VCaP (cell line): Measurements from ENCODE around the gene VPS26C.

Experiments
- H3K27ac ChIP-seq: fragments of 450-650 bp; 2 replicates; pipeline ENCODE4 v1.5.1; 2017
- TF ChIP-seq, protein P1 (sequence below): fragments of 450-650 bp; conservative IDR thresholded peaks from 2 replicates; pipeline ENCODE4 v1.5.1; 2017; ENCODE audit warnings: mild to moderate bottlenecking, moderate library complexity

VPS26C gene

DNA sequence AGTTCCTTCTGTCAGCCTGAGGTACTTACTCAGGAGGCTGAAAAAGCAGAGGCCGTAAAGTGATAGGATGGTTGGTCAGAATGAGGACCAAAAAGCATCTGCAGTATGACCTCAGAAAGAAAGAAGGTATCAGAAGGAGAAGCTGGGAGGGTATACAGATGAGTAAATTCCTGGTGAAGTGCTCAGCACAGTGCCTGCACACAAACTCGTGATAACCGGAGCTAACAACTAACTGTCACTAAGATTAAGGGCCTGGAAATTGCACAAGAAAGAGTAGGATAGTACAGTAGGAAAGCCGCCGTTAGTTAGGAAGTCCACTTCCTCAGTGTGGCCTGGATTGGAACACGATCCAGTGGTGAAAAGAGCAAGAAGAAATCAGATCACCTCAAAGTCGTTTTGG, 62.6 kb downstream of the VPS26C start:
- TF ChIP-seq, protein P1, sequence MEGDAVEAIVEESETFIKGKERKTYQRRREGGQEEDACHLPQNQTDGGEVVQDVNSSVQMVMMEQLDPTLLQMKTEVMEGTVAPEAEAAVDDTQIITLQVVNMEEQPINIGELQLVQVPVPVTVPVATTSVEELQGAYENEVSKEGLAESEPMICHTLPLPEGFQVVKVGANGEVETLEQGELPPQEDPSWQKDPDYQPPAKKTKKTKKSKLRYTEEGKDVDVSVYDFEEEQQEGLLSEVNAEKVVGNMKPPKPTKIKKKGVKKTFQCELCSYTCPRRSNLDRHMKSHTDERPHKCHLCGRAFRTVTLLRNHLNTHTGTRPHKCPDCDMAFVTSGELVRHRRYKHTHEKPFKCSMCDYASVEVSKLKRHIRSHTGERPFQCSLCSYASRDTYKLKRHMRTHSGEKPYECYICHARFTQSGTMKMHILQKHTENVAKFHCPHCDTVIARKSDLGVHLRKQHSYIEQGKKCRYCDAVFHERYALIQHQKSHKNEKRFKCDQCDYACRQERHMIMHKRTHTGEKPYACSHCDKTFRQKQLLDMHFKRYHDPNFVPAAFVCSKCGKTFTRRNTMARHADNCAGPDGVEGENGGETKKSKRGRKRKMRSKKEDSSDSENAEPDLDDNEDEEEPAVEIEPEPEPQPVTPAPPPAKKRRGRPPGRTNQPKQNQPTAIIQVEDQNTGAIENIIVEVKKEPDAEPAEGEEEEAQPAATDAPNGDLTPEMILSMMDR: no peak
- H3K27ac ChIP-seq: no peak overlapping the region

DNA sequence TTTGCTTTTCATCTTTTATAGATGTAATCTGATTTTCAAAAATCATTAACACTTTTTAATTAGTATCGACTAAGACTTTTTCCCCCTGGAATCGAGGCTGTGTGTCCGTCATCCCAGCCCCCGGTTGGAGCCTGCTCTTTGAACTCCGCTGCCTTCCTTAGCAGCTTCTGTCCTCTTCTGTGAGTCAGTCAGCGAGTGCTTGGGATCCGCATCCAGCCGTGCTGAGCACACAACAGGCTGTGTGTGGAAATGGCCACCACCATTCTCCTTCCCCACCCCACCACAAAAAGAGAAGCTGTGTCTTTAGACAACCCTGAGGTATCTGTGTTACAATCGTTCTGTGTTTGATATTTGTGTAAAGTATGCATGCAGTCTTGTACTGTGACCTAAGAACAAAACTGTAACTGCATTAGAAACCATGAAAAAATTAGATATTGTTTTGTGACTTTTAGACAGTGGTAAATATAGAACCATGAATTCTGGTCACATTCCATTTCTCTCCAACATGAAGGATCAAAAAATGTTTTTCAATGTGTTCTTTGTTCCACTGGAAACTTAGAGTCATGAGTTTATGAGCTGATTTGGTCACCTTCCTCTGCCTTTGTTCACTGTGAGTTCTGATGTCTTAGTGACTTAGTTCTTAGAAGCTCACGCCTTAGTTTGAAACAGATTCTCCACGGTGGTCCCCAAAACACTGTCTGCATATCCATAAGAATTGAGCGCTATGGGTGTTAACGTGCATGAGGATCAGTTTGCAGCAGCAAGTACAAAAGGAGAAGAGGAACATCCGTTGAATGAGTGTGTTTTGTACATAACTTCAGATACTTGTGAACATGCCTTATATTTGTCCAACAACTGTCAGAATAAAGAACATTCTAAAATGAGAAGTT, 64.7 kb downstream of the VPS26C start:
- TF ChIP-seq, protein P1: no peak
- no peak overlapping the region for H3K27ac ChIP-seq

DNA sequence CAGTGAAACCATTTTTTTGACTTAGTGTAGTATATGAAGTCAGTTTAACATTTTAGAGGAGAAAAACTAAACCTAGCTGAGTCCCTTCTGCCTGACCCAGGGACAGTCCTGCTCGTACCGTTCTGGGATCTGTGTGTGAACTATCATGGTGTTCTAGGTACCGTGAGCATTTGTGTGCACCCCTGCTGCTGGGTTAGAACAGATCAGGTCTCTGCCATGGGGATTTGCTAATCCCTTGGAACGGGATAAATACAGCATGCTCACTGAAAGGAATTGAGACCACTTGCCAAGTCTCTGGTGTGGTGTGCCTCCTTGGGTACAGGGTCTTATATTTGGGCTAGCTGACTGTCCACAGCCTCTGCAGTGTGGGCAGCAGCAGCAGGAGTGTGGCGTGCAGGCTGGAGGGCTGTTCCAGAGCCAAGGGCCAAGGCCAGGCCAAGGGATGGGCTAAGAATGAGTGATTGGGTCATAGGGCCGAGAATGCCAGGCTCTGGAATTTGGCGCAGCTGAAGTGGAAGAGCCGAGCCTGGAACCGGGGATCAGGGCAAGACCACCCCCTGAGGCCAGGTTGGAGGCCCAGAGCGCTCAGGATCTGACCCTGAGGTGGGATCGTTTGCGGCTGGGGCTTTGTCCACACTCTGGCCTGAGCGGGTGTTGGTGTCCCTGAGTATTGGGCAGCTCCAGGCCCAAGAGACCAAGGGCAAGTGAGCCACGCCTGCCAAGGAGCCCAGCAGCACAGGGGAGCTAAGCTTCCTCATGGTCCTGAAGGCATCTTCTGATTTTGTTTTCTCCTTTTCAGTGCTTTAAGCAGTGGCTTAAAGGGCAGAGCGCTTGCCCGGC, 66.3 kb downstream of the VPS26C start:
- H3K27ac ChIP-seq: no peak overlapping the region
- TF ChIP-seq, protein P1: no peak

DNA sequence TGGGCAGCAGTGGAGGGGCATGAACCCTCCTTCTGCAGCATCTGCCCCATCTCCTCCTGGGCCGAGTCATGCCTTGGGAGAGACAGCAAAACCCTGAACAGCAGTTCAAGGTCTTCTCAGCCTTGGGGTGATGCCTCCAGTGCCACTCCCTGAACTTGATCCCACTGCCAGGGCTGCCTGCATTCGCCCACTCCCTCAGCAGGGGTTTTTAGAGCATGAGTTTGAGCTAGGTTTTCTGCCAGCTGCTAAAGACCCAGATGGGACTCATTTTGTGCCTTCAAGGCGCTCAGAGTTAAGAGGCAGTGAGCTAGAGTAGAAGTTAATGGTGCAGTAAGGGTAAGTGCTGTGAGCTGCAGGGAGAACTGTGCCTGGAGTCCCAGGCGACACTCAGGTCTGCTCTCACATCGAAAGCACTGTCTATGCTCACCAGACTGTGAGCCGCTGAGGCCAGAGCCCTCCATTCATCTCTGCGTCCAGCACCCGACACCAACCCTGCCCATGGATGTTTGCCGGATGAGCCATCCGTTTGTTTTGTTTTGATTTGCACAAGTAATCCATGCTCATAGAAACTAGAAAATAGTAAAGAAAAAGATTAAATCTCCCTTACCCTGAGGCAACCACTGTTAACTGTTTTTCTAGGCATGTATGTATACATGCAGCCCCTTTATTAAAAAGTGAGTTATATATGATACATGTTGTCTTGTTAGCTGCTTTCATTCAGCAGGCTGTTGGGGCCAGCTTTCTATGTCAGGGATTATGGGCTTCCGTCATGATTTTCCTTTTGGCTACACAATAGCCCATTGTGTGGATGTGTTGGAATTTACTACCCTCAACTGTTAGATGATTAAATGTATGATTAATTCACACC, 67.8 kb downstream of the VPS26C start:
- TF ChIP-seq, protein P1: no peak
- H3K27ac ChIP-seq: no peak overlapping the region

DNA sequence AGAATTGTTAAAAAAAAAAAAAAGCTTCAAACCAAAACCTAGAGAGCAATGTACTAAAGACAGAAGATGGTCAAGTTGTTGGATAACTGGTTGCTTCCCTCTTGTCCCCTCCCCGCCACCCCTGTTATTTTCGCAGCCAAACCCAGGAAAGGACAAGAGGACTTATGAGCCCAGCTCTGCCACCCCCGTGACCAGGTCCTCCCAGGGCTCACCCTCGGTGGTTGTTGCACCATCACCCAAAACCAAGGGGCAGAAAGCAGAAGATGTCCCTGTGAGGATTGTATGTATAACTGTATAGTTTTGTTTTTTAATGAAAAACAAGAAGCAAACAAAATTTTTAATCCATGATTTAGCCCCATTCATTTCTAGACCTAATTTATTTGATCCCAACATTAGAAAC, 69.4 kb downstream of the VPS26C start:
- TF ChIP-seq, protein P1: no peak

DNA sequence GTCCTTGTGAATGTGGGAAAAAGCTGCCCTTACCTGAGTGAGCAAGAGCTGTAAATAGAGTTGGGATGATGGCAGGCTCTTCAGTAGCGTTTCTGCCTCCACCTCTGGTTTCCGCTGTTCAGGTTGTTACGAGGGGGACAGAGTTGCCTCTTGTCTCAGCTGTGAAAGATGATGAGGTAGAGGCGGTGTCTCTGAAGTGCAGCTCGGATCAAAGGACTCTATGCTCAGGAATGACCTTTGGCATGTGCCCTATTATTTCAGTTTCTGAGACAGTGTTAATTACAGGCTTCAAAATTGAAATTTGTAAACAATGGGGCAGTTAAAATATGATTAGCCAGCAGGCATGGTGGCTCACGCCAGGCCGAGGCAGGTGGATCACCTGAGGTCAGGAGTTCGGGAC, 70.3 kb downstream of the VPS26C start:
- TF ChIP-seq, protein P1: no peak
- no peak overlapping the region for H3K27ac ChIP-seq

More for the DNA sequence above, 69.4 kb downstream of the VPS26C start:
- no peak overlapping the region for H3K27ac ChIP-seq
